Fibroblast of lung (primary cell): ENCODE results near the gene JMJD7.

Source experiments
- EZH2 ChIP-seq: IDR thresholded peaks from 2 replicates; pipeline ENCODE4 v1.5.1; 2012; ENCODE audit warnings: low read length, control low read depth, mild to moderate bottlenecking; ENCODE audit errors: missing control alignments
- TF ChIP-seq, protein P1 (sequence below), 2 donors: IDR thresholded peaks in 1 of 2; conservative IDR thresholded peaks in 1 of 2; 1 replicate in 1 of 2; 2 replicates in 1 of 2; pipeline ENCODE4 v1.5.1; 2011 to 2012; ENCODE audit warnings: low read length in 2 of 2, control low read depth in 1 of 2, inconsistent platforms in 1 of 2, low read depth in 1 of 2, mild to moderate bottlenecking in 1 of 2

DNA sequence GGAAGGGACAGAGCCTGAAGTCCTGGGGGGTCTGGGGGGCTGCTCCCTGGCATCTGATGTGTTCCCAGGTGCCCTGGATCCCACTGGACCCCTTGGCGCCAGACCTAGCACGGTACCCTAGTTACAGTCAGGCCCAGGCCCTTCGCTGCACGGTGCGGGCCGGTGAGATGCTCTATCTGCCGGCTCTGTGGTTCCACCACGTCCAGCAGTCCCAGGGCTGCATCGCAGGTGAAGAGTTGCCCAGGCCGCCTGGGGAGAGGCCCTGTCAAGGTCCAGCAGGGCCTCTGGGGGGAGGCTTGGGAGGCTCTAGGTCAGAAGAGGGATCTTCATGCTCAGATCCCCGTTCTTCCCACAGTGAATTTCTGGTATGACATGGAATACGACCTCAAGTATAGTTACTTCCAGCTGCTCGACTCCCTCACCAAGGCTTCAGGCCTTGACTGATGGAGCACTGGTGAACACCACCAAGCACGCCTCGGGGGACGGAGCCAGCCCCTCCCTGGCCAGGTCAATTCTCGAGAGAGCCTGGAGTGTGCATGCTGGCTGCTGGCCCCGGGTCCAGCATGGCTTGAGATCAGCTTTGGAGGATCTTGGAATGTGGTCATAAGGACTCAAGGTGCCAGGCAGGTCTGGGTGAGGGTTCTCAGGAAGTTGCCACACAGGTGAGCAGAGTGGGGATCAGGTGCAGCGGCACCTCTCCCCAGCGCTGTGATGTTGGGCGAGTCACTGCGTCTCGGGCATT is 9.0 kb downstream of the JMJD7 start:
- TF ChIP-seq, protein P1, sequence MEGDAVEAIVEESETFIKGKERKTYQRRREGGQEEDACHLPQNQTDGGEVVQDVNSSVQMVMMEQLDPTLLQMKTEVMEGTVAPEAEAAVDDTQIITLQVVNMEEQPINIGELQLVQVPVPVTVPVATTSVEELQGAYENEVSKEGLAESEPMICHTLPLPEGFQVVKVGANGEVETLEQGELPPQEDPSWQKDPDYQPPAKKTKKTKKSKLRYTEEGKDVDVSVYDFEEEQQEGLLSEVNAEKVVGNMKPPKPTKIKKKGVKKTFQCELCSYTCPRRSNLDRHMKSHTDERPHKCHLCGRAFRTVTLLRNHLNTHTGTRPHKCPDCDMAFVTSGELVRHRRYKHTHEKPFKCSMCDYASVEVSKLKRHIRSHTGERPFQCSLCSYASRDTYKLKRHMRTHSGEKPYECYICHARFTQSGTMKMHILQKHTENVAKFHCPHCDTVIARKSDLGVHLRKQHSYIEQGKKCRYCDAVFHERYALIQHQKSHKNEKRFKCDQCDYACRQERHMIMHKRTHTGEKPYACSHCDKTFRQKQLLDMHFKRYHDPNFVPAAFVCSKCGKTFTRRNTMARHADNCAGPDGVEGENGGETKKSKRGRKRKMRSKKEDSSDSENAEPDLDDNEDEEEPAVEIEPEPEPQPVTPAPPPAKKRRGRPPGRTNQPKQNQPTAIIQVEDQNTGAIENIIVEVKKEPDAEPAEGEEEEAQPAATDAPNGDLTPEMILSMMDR (conservative IDR thresholded peaks at IDR 0.05 in 1 of 2, IDR thresholded peaks at IDR 0.05 in 1 of 2; ENCODE audit: low read depth in 1 of 2, low read length in 2 of 2) = no peak
- TF ChIP-seq EZH2 = no peak
